GM18526 (cell line): ENCODE data around the gene SPOCK1.

Experiments
- POLR2A ChIP-seq: IDR thresholded peaks from 3 replicates; pipeline ENCODE4 v1.6.1; 2011; ENCODE audit not compliant: insufficient read length; ENCODE audit errors: extremely low read depth

SPOCK1 gene

DNA sequence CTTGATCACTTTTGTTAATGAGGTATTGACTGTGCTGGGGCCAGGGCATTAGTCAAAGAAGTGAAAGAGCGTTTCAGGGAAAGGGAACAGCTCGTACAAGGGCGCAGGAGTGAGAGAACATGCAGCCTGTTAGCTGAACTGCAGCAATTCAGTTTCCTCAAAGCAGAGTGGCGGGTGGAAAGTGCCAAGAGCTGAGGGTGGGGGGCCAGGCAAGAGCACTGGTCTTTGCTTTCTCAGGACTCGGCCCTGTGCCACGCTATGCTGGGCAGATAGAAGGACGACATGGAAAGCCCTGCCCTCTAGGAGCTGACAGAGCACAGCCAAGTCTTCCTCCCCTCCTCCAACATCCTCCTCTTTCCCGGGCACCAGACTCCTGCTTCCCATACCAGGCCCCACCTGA, 304.8 kb downstream of the SPOCK1 start:
- no peak for TF ChIP-seq POLR2A

GRCh38 chr5:137192293-137192743, 306.8 kb downstream of the SPOCK1 start:
- TF ChIP-seq POLR2A = no peak

GRCh38 chr5:137191179-137191578, 307.9 kb downstream of the SPOCK1 start:
- TF ChIP-seq POLR2A = no peak

- no peak for TF ChIP-seq POLR2A
Measured at GRCh38 chr5:137190441-137190840, 308.7 kb downstream of the SPOCK1 start.

- no peak for TF ChIP-seq POLR2A
Measured at GRCh38 chr5:137190031-137190430, 309.1 kb downstream of the SPOCK1 start.

- TF ChIP-seq POLR2A = no peak
Measured at GRCh38 chr5:137188566-137188965, 310.6 kb downstream of the SPOCK1 start.

DNA sequence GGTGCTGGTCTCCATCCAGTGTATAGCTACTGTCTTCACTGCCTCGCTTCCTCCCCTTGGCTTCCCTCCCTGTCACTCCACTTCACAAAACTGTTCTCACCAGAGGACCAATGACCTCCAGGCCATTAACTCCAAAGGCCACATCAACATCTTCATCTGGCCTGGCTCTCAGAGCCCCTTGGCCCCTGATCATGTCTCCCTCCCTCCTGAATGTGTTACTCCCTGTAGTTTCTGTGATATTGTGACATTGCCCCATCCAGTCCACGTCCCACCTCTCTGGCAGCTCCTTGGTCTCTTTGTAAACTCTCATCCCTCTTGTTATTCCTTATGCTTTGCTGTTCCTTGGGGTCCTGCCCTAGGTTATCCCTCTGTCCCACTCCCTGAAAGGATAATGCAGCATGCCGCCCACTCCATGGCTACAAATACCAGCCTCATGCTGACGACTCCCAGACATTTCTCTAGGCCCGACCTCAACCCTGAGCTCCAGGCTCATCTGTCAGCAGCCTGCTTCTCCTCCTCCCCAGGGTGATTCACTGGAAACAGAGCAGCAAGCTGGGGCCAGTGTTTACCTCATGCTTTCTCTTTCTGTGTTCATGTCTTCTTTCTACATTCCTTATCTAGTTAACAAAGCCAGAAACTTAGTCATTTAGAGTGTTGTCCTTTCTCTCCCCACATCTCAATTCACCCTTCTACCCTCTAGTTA, 312.2 kb downstream of the SPOCK1 start:
- TF ChIP-seq POLR2A = no peak

DNA sequence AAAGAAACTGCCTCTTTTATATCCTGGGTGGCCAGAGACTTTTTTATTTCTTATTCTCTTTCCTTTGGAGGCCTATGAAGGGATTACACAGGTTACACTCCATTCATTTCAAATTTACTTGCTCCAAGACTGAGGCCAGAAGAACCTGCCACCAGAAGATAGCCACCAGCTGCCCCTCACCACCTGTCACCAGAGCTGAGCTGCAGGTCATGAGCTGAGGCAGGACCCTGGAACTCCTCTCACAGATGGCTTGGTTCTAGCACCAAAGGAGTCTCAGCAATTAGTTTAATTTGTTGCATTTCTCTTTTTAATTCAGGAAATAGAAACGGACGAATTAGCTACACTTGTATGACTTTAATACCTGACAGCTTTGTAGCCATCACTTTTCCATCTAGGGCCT, 313.9 kb downstream of the SPOCK1 start:
- no peak for TF ChIP-seq POLR2A

DNA sequence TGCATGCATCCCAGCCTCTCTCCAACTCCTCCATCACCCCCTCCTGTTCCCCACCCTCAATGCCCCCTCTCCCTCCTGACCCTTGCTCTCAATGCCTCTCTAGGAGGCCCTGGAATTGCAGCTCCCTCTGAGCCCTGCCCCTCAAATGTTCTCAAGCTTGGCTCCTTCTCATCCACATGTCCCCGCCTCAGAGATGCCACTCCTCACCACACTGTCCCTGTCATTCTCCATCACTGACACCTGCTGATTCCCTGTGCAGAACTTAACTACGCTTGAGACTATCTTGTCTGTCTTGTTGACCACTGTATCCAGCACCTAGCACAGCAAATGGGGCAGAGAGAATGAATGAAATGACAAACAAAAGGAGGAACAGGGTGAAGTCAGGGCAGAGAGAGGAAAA, 314.4 kb downstream of the SPOCK1 start:
- no peak for TF ChIP-seq POLR2A

DNA sequence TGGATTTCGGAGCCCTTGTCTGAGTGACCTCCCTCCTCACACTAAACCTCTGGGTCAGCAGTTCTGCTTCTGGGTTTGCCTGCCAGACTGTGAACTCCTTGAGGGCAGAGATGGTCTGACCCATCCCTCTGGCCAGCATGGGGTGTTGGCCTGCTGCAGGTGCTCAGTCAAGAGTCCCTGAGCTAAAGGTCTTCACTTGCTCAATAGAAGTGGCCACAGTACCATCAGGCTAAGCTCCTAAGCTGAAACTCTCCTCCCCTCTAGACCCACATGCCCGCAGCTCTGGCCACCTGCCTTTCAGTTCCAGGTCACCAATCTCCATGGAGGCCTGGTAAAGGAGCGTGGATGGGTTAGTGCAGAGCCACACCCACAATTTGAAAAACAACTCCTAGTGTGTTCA, 316.6 kb downstream of the SPOCK1 start:
- TF ChIP-seq POLR2A = no peak

GRCh38 chr5:137181667-137182066, 317.5 kb downstream of the SPOCK1 start:
- no peak for TF ChIP-seq POLR2A

DNA sequence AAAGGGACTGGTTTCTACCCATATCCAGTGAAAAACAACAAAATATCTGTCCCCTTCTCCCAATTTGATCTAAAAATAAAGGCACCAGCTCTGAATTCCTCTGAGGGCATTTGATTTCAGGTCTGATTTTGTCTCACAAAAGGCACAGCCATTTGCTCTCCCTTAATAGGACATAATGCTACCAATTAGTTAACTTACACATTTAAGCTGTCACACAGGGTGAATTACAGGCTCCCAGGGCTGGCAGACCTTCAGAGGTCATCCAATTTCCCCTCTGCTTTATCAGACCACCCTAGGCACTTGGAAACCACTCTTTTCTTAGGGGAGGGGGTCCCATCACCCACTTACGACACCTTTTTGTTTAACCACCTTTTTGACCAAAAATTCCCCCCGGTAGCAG, 319.9 kb downstream of the SPOCK1 start:
- no peak for TF ChIP-seq POLR2A

DNA sequence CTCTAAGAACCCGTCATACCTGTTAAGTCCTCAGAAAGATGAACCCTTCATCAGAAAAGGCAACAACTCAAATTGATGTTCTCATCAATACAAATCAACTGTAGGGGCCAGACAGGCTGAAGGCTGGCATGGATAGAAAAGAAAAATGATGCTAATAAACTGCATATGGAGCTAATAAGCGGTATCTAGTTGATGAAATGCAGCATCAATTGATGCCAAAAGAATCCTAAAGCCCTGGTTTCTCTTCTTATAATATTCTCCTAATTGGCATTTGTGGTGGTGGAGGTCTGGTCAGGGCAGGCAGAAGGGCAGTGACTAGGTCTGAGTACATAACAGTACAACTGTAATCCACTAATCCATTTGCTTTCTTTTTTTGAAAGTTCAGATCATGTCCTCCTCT, 322.5 kb downstream of the SPOCK1 start:
- TF ChIP-seq POLR2A = no peak

GRCh38 chr5:137176126-137176525, 323.0 kb downstream of the SPOCK1 start:
- TF ChIP-seq POLR2A = no peak

DNA sequence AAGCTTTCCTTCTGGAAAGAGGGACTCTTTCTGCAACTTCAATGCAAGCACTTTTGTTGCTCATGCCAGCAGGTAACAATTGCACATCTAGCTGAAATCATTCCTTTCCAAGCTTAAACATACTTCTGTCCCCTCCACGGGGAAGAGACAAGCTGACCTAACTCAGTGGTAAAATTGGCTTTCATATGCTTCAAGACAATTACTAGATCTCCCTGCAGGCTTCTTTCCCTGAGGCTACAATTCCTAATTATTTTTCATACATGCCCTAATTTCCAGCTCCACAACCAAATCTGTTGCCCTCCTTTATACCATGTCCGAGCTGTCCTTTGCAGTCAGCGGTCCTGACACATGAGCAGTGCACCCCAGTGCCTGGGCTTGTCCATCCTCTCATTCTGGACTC, 324.9 kb downstream of the SPOCK1 start:
- no peak for TF ChIP-seq POLR2A

DNA sequence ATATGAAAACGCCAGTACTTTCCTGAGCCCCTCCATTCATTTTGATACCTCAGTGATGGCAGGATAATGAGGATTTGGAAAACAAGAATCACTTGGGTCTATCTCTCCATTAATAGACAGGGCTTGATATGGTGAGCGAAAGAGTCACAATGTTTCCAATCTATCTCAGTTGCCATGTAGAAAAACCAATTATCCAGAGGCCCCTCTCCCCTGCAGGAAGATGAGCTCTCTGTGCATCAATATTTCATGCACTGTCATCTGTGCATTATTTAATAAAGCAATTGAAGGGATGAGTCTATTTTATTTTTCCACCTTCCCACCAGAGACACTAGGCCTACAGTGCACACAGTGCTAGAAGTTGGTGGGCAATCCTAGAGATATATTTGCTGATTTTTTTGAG, 326.9 kb downstream of the SPOCK1 start:
- no peak for TF ChIP-seq POLR2A

GRCh38 chr5:137167187-137167586, 331.9 kb downstream of the SPOCK1 start:
- TF ChIP-seq POLR2A = no peak
